Measurements from ENCODE around the gene SLC35E2B. TPM values are rescaled to one million over a fixed set of nuclear protein-coding genes. Genes with fewer than 3 reads are reported as not detected.
"Not testable (repeated sequence)": the region's sequence is repeated elsewhere in the genome, so short reads cannot be mapped to it uniquely, and the experiment has no call there.

The SLC35E2B gene
- total RNA-seq, 1 donor from 2014 or later: 151 TPM

- H3K4me1 Mint-ChIP-seq (ENCODE audit: low read depth, unreplicated experiment); H3K4me3 Mint-ChIP-seq (ENCODE audit: unreplicated experiment); H3K27ac Mint-ChIP-seq (ENCODE audit: unreplicated experiment); H3K27me3 Mint-ChIP-seq (ENCODE audit: unreplicated experiment); H3K36me3 Mint-ChIP-seq (ENCODE audit: unreplicated experiment); H3K9me3 Mint-ChIP-seq (ENCODE audit: unreplicated experiment); DNase-seq: not testable (repeated sequence)
Observed at GRCh38 chr1:1727131-1727651, 34.6 kb upstream of the SLC35E2B start.

DNA sequence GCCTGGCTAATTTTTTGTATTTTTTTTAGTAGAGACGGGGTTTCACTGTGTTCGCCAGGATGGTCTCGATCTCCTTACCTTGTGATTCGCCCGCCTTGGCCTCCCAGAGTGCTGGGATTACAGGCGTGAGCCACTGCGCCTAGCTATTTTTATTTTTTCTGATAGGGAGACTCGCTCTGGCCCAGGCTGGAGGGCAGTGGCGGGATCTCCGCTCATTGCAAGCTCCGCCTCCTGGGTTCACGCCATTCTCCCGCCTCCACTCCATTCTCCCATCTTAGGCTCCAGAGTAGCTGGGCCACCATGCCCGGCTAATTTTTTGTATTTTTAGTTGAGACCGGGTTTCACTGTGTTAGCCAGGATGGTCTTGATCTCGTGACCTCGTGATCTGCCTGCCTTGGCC, 33.5 kb upstream of the SLC35E2B start:
- not testable (repeated sequence) for H3K27ac Mint-ChIP-seq (ENCODE audit: unreplicated experiment); H3K9me3 Mint-ChIP-seq (ENCODE audit: unreplicated experiment); H3K36me3 Mint-ChIP-seq (ENCODE audit: unreplicated experiment); H3K27me3 Mint-ChIP-seq (ENCODE audit: unreplicated experiment); H3K4me3 Mint-ChIP-seq (ENCODE audit: unreplicated experiment); DNase-seq; H3K4me1 Mint-ChIP-seq (ENCODE audit: low read depth, unreplicated experiment)

GRCh38 chr1:1724035-1724864, 31.7 kb upstream of the SLC35E2B start, which contains the start of gene CDK11A:
TSS of gene CDK11A (minus strand) at chr1:1724357. CDS start at chr1:1722818, 1,539 bp downstream.
- H3K27me3 Mint-ChIP-seq (ENCODE audit: unreplicated experiment); H3K9me3 Mint-ChIP-seq (ENCODE audit: unreplicated experiment); H3K4me1 Mint-ChIP-seq (ENCODE audit: low read depth, unreplicated experiment); H3K36me3 Mint-ChIP-seq (ENCODE audit: unreplicated experiment): not testable (repeated sequence)
- TF ChIP-seq, protein P1, sequence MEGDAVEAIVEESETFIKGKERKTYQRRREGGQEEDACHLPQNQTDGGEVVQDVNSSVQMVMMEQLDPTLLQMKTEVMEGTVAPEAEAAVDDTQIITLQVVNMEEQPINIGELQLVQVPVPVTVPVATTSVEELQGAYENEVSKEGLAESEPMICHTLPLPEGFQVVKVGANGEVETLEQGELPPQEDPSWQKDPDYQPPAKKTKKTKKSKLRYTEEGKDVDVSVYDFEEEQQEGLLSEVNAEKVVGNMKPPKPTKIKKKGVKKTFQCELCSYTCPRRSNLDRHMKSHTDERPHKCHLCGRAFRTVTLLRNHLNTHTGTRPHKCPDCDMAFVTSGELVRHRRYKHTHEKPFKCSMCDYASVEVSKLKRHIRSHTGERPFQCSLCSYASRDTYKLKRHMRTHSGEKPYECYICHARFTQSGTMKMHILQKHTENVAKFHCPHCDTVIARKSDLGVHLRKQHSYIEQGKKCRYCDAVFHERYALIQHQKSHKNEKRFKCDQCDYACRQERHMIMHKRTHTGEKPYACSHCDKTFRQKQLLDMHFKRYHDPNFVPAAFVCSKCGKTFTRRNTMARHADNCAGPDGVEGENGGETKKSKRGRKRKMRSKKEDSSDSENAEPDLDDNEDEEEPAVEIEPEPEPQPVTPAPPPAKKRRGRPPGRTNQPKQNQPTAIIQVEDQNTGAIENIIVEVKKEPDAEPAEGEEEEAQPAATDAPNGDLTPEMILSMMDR (IDR thresholded peaks at IDR 0.05; ENCODE audit: partially characterized antibody, unreplicated experiment): peak; percentile 62
- DNase-seq: peak; percentile 92
- H3K4me3 Mint-ChIP-seq (ENCODE audit: unreplicated experiment): peak within 1 kb of the TSS; percentile 91
- peak within 1 kb of the TSS; percentile 89 for H3K27ac Mint-ChIP-seq (ENCODE audit: unreplicated experiment)

DNA sequence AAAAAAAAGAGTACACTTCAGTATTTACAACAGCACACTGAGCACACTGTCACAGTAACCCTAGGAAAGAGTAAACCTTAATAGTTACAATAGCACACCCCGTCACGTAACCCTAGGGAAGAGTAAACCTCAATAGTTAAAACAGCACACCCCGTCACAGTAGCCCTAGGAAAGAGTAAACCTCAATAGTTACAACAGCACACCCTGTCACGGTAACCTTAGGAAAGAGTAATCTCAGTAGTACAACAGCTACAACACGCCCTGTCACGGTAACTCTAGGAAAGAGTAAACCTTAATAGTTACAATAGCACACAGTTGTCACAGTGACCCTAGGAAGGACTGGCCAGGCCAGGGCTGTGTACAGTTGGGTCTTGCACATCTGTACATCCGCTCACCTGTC, 28.6 kb upstream of the SLC35E2B start:
- DNase-seq: no peak
- Mint-ChIP-seq H3K27ac (ENCODE audit: unreplicated experiment) (no peak overlapping the region), H3K9me3 (ENCODE audit: unreplicated experiment) (peaks cover 7% of the 10 kb centered on the region), H3K27me3 (ENCODE audit: unreplicated experiment) (peaks cover 3% of the 10 kb centered on the region), H3K4me1 (ENCODE audit: low read depth, unreplicated experiment) (no peaks in the 10 kb centered on the region), H3K36me3 (ENCODE audit: unreplicated experiment) (peaks cover 2% of the 10 kb centered on the region), H3K4me3 (ENCODE audit: unreplicated experiment) (no peak overlapping the region)
- TF ChIP-seq, protein P1 (IDR thresholded peaks at IDR 0.05; ENCODE audit: partially characterized antibody, unreplicated experiment): no peak

DNA sequence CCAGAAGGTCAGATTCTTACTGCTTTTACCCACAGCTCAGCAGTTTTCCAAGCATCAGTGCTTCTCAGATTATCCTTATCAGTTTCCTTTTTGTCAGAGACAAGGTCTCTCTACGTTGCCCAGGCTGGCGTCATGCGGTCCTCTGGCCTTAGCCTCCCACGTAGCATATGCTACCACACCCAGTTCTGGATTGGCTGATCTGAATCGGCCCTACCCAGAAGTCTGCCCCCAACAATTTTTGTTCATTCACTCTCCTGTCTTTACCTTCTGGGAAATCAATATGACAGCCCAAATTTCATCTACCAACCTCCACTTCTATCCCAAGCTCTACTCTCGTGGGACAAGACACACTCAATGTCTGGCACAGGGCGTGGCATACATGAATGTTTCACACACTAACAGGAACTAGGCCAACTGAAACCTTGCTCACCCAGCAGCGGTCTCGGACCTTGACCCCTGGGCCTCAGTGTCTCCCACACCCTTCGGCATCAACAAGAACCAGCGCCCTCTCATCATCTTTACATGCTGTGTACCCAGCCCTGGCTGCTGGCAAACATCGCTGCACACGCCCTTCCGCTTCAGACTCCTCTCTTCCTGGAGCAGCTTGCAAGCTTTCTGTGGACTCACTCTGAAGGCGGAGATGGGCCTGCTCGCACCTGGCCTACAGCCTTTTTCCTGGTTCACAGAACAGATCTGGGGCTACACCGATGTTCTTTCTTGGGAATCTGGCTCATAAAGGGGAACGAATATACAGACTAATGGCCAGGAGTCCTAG, 22.7 kb upstream of the SLC35E2B start:
- H3K4me1 Mint-ChIP-seq (ENCODE audit: low read depth, unreplicated experiment); H3K36me3 Mint-ChIP-seq (ENCODE audit: unreplicated experiment); DNase-seq; H3K4me3 Mint-ChIP-seq (ENCODE audit: unreplicated experiment); H3K27me3 Mint-ChIP-seq (ENCODE audit: unreplicated experiment); H3K9me3 Mint-ChIP-seq (ENCODE audit: unreplicated experiment); H3K27ac Mint-ChIP-seq (ENCODE audit: unreplicated experiment): not testable (repeated sequence)

- not testable (repeated sequence) for DNase-seq; H3K27ac Mint-ChIP-seq (ENCODE audit: unreplicated experiment); H3K4me3 Mint-ChIP-seq (ENCODE audit: unreplicated experiment); H3K27me3 Mint-ChIP-seq (ENCODE audit: unreplicated experiment); H3K9me3 Mint-ChIP-seq (ENCODE audit: unreplicated experiment); H3K4me1 Mint-ChIP-seq (ENCODE audit: low read depth, unreplicated experiment); H3K36me3 Mint-ChIP-seq (ENCODE audit: unreplicated experiment)
Observed at GRCh38 chr1:1707897-1708296, 15.3 kb upstream of the SLC35E2B start.

GRCh38 chr1:1707241-1707640, 14.6 kb upstream of the SLC35E2B start:
- H3K27ac Mint-ChIP-seq (ENCODE audit: unreplicated experiment); H3K4me1 Mint-ChIP-seq (ENCODE audit: low read depth, unreplicated experiment); H3K36me3 Mint-ChIP-seq (ENCODE audit: unreplicated experiment); H3K4me3 Mint-ChIP-seq (ENCODE audit: unreplicated experiment); H3K27me3 Mint-ChIP-seq (ENCODE audit: unreplicated experiment); DNase-seq; H3K9me3 Mint-ChIP-seq (ENCODE audit: unreplicated experiment): not testable (repeated sequence)

GRCh38 chr1:1705623-1706022, 13.0 kb upstream of the SLC35E2B start:
- H3K9me3 Mint-ChIP-seq (ENCODE audit: unreplicated experiment); H3K4me3 Mint-ChIP-seq (ENCODE audit: unreplicated experiment); DNase-seq; H3K27ac Mint-ChIP-seq (ENCODE audit: unreplicated experiment); H3K36me3 Mint-ChIP-seq (ENCODE audit: unreplicated experiment); H3K4me1 Mint-ChIP-seq (ENCODE audit: low read depth, unreplicated experiment); H3K27me3 Mint-ChIP-seq (ENCODE audit: unreplicated experiment): not testable (repeated sequence)

DNA sequence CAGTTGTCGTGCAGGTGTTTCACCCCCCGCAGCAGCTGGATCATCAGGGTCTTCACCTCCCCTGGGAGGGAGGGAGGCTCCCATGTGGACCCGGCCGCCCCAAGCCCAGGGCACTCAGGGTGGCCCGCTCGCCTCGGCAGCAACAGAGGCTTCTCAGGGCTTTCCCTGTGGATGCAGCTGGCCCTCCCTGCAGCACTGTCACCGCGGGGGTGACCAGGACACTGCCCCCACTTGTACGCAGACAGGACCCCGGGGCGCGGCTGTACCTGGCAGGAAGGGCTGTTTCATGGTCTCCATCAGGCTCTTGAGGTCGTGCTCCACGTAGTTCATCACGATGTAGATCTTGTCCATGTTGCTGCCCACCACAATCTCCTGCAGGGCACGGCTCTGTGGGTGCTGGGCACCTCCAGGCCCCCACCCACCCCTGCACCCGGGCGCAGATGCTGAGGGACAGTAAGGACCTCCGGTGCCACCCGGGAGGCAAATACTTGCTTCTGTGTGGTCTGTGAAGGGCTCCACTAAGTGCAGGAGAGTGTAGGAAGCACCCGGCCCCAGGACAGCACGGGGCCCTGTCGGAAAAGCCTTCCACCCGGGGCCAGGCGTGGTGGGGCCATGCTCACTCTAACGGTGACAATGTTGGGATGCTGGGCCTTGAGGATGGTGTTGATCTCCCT, 11.8 kb upstream of the SLC35E2B start:
- H3K27ac Mint-ChIP-seq (ENCODE audit: unreplicated experiment); H3K4me1 Mint-ChIP-seq (ENCODE audit: low read depth, unreplicated experiment); H3K9me3 Mint-ChIP-seq (ENCODE audit: unreplicated experiment); H3K4me3 Mint-ChIP-seq (ENCODE audit: unreplicated experiment); H3K36me3 Mint-ChIP-seq (ENCODE audit: unreplicated experiment); DNase-seq; H3K27me3 Mint-ChIP-seq (ENCODE audit: unreplicated experiment): not testable (repeated sequence)
